ENCODE measurements around the gene SLC24A3. TPM values are rescaled to one million over a fixed set of nuclear protein-coding genes. Genes with fewer than 3 reads are reported as not detected.

The SLC24A3 gene
- total and polyA plus RNA-seq, 2 experiments from 2014 or later, result 0.81 to 2.5 TPM

DNA sequence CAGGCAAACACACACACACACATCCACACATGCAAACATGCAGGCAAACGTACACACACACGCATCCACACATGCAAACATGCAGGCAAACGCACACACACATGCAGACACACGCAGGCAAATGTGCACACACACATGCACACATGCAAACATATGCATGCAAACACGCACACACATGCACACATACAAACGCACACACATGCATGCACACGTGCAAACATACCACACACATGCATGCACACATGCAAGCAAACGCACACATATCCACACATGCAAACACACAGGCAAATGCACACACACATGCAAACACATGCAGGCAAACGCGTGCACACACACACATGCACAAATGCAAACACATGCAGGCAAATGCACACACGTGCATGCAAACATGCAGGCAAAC is 498.7 kb downstream of the SLC24A3 start:
- peaks cover 3% of the 10 kb centered on the region; the same call in 2 of the 3 replicates for H3K9me3 Mint-ChIP-seq
- no peaks in the 10 kb centered on the region for H3K4me1 Mint-ChIP-seq
- Histone ChIP-seq H3K79me2 (replicated peaks; ENCODE audit: insufficient read depth) (no peaks in the 10 kb centered on the region), H3K4me2 (no peak overlapping the region), H3K9me2 (ENCODE audit: insufficient read depth) (0 out of 2 replicates have a peak, but pooled peaks cover 4% of the 10 kb centered on the region), H4K20me1 (replicated peaks; ENCODE audit: insufficient read depth) (no peaks in the 10 kb centered on the region), H2AFZ (no peak overlapping the region), H3K27me3 (ENCODE audit: insufficient read depth) (no peaks in the 10 kb centered on the region), H3K4me3 (no peak overlapping the region), H3K4me1 (ENCODE audit: insufficient read depth) (no peaks in the 10 kb centered on the region), H3K36me3 (ENCODE audit: insufficient read depth) (no peaks in the 10 kb centered on the region), H3F3A (replicated peaks; ENCODE audit: low read depth) (no peaks in the 10 kb centered on the region), H3K27ac (ENCODE audit: low read depth) (no peak overlapping the region)
- no peaks in the 10 kb centered on the region for H3K36me3 Mint-ChIP-seq (ENCODE audit: low read depth)
- ATAC-seq (no peak), DNase-seq (ENCODE audit: low spot score) (no peak)
- peaks cover 4% of the 10 kb centered on the region for H3K27me3 Mint-ChIP-seq (ENCODE audit: insufficient read depth, low read depth, poor library complexity)
- TF ChIP-seq, protein P1, sequence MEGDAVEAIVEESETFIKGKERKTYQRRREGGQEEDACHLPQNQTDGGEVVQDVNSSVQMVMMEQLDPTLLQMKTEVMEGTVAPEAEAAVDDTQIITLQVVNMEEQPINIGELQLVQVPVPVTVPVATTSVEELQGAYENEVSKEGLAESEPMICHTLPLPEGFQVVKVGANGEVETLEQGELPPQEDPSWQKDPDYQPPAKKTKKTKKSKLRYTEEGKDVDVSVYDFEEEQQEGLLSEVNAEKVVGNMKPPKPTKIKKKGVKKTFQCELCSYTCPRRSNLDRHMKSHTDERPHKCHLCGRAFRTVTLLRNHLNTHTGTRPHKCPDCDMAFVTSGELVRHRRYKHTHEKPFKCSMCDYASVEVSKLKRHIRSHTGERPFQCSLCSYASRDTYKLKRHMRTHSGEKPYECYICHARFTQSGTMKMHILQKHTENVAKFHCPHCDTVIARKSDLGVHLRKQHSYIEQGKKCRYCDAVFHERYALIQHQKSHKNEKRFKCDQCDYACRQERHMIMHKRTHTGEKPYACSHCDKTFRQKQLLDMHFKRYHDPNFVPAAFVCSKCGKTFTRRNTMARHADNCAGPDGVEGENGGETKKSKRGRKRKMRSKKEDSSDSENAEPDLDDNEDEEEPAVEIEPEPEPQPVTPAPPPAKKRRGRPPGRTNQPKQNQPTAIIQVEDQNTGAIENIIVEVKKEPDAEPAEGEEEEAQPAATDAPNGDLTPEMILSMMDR (conservative IDR thresholded peaks at IDR 0.05; ENCODE audit: low read depth in 2 of 2), result no peak
- no peak for TF ChIP-seq ZNF331 (CRISPR knock-in tag; IDR thresholded peaks at IDR 0.05; ENCODE audit: low read depth)
- TF ChIP-seq NANOG (IDR thresholded peaks at IDR 0.05; ENCODE audit: borderline replicate concordance), result no peak
- TF ChIP-seq POLR2AphosphoS5 (IDR thresholded peaks at IDR 0.05; ENCODE audit: low read depth), result no peak
- TF ChIP-seq, protein P2, sequence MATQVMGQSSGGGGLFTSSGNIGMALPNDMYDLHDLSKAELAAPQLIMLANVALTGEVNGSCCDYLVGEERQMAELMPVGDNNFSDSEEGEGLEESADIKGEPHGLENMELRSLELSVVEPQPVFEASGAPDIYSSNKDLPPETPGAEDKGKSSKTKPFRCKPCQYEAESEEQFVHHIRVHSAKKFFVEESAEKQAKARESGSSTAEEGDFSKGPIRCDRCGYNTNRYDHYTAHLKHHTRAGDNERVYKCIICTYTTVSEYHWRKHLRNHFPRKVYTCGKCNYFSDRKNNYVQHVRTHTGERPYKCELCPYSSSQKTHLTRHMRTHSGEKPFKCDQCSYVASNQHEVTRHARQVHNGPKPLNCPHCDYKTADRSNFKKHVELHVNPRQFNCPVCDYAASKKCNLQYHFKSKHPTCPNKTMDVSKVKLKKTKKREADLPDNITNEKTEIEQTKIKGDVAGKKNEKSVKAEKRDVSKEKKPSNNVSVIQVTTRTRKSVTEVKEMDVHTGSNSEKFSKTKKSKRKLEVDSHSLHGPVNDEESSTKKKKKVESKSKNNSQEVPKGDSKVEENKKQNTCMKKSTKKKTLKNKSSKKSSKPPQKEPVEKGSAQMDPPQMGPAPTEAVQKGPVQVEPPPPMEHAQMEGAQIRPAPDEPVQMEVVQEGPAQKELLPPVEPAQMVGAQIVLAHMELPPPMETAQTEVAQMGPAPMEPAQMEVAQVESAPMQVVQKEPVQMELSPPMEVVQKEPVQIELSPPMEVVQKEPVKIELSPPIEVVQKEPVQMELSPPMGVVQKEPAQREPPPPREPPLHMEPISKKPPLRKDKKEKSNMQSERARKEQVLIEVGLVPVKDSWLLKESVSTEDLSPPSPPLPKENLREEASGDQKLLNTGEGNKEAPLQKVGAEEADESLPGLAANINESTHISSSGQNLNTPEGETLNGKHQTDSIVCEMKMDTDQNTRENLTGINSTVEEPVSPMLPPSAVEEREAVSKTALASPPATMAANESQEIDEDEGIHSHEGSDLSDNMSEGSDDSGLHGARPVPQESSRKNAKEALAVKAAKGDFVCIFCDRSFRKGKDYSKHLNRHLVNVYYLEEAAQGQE (IDR thresholded peaks at IDR 0.05; ENCODE audit: unreplicated experiment), result no peak
- TF ChIP-seq, protein P3, sequence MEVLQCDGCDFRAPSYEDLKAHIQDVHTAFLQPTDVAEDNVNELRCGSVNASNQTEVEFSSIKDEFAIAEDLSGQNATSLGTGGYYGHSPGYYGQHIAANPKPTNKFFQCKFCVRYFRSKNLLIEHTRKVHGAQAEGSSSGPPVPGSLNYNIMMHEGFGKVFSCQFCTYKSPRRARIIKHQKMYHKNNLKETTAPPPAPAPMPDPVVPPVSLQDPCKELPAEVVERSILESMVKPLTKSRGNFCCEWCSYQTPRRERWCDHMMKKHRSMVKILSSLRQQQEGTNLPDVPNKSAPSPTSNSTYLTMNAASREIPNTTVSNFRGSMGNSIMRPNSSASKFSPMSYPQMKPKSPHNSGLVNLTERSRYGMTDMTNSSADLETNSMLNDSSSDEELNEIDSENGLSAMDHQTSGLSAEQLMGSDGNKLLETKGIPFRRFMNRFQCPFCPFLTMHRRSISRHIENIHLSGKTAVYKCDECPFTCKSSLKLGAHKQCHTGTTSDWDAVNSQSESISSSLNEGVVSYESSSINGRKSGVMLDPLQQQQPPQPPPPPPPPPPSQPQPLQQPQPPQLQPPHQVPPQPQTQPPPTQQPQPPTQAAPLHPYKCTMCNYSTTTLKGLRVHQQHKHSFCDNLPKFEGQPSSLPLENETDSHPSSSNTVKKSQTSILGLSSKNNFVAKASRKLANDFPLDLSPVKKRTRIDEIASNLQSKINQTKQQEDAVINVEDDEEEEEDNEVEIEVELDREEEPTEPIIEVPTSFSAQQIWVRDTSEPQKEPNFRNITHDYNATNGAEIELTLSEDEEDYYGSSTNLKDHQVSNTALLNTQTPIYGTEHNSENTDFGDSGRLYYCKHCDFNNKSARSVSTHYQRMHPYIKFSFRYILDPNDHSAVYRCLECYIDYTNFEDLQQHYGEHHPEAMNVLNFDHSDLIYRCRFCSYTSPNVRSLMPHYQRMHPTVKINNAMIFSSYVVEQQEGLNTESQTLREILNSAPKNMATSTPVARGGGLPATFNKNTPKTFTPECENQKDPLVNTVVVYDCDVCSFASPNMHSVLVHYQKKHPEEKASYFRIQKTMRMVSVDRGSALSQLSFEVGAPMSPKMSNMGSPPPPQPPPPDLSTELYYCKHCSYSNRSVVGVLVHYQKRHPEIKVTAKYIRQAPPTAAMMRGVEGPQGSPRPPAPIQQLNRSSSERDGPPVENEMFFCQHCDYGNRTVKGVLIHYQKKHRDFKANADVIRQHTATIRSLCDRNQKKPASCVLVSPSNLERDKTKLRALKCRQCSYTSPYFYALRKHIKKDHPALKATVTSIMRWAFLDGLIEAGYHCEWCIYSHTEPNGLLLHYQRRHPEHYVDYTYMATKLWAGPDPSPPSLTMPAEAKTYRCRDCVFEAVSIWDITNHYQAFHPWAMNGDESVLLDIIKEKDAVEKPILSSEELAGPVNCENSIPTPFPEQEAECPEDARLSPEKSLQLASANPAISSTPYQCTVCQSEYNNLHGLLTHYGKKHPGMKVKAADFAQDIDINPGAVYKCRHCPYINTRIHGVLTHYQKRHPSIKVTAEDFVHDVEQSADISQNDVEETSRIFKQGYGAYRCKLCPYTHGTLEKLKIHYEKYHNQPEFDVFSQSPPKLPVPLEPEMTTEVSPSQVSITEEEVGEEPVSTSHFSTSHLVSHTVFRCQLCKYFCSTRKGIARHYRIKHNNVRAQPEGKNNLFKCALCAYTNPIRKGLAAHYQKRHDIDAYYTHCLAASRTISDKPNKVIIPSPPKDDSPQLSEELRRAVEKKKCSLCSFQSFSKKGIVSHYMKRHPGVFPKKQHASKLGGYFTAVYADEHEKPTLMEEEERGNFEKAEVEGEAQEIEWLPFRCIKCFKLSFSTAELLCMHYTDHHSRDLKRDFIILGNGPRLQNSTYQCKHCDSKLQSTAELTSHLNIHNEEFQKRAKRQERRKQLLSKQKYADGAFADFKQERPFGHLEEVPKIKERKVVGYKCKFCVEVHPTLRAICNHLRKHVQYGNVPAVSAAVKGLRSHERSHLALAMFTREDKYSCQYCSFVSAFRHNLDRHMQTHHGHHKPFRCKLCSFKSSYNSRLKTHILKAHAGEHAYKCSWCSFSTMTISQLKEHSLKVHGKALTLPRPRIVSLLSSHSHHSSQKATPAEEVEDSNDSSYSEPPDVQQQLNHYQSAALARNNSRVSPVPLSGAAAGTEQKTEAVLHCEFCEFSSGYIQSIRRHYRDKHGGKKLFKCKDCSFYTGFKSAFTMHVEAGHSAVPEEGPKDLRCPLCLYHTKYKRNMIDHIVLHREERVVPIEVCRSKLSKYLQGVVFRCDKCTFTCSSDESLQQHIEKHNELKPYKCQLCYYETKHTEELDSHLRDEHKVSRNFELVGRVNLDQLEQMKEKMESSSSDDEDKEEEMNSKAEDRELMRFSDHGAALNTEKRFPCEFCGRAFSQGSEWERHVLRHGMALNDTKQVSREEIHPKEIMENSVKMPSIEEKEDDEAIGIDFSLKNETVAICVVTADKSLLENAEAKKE (CRISPR knock-in tag; IDR thresholded peaks at IDR 0.05), result no peak
- no peak for TF ChIP-seq JUNB (IDR thresholded peaks at IDR 0.05; ENCODE audit: unreplicated experiment)
- TF ChIP-seq, protein P4, sequence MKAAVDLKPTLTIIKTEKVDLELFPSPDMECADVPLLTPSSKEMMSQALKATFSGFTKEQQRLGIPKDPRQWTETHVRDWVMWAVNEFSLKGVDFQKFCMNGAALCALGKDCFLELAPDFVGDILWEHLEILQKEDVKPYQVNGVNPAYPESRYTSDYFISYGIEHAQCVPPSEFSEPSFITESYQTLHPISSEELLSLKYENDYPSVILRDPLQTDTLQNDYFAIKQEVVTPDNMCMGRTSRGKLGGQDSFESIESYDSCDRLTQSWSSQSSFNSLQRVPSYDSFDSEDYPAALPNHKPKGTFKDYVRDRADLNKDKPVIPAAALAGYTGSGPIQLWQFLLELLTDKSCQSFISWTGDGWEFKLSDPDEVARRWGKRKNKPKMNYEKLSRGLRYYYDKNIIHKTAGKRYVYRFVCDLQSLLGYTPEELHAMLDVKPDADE (IDR thresholded peaks at IDR 0.05), result no peak
- no peak for TF ChIP-seq CREB1 (CRISPR knock-in tag; IDR thresholded peaks at IDR 0.05; ENCODE audit: low read depth)
- TF ChIP-seq EZH2phosphoT487 (IDR thresholded peaks at IDR 0.05; ENCODE audit: unreplicated experiment), result no peak
- TF ChIP-seq ZNF114 (CRISPR knock-in tag; IDR thresholded peaks at IDR 0.05), result no peak
- no peak for TF ChIP-seq STAT1 (IDR thresholded peaks at IDR 0.05; ENCODE audit: unreplicated experiment)
- no peak for TF ChIP-seq EZH2 (IDR thresholded peaks at IDR 0.05; ENCODE audit: low read depth, unreplicated experiment)
- no peak overlapping the region for H3K4me3 Mint-ChIP-seq
- no peak overlapping the region for H3K27ac Mint-ChIP-seq
